Fibroblast of skin of left biceps (primary cell): ENCODE data around the gene ZNF426.

Experiments used
- DNase-seq, 2 experiments: peaks; one replicate each; pipeline ENCODE4 v3.0.0-alpha.2; 2013; ENCODE audit warnings: low read depth in 2 of 2

The ZNF426 gene

GRCh38 chr19:9498183-9498902, 40.1 kb downstream of the ZNF426 start, which contains the start of gene ZNF560:
Gene ZNF560 (minus strand): TSS chr19:9498616. CDS start chr19:9475313, 23,303 bp downstream.
- DNase-seq = no peak

- DNase-seq = no peak
These were observed 44.3 kb downstream of the ZNF426 start for GRCh38 chr19:9494096-9494495.

- DNase-seq = no peak
These were observed 51.4 kb downstream of the ZNF426 start for GRCh38 chr19:9487016-9487415.

GRCh38 chr19:9485140-9485539, 53.3 kb downstream of the ZNF426 start:
- DNase-seq = no peak

- DNase-seq = no peak
These were observed 63.5 kb downstream of the ZNF426 start for GRCh38 chr19:9474975-9475374.
